Measurements from ENCODE around the gene DCT. TPM values are rescaled to one million over a fixed set of nuclear protein-coding genes. Genes with fewer than 3 reads are reported as not detected.

The DCT gene
- total and polyA plus RNA-seq, 9 donors, result 0.09 to 12.2 (median 0.29) TPM

- Histone ChIP-seq H3K27me3 (ENCODE audit: control insufficient read depth, insufficient read depth, low read length) (no peaks in the 10 kb centered on the region), H3K4me3 (ENCODE audit: low read length) (no peak overlapping the region), H3K4me1 (ENCODE audit: control insufficient read depth, insufficient read depth, low read length) (no peaks in the 10 kb centered on the region), H3K36me3 (ENCODE audit: control insufficient read depth, insufficient read depth, low read length) (no peaks in the 10 kb centered on the region), H3K27ac (ENCODE audit: low read length) (no peak overlapping the region), H3K9me3 (replicated peaks; ENCODE audit: control insufficient read depth, low read depth, low read length) (no peaks in the 10 kb centered on the region)
- 100% methylated on average over 1 of the region's 1 CpG for WGBS (ENCODE audit: insufficient coverage)
- no peak for DNase-seq
Observed at GRCh38 chr13:94459116-94459515, 20.4 kb downstream of the DCT start.

DNA sequence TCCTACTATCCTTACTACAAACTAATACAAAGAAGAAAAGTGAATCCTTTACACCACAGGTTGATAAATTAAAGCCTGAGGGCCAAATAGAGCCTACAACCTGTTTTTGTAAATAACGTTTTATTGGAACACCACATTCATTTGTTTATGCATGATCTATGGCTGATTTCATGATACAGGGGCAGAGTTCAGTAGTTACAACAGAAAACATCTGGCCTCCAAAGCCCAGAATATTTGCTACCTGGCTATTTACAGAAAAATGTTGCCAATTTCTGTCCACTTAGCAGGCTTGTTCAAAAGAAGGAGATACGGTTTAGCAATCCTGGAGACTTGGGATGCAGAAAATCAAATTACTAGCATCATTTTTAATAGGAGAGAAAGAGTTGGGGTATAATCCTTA lies 24.1 kb downstream of the DCT start:
- WGBS (ENCODE audit: insufficient coverage), result no CpG with 5 or more reads among the region's 2 CpGs
- no peak overlapping the region for H3K27ac ChIP-seq (ENCODE audit: low read length)
- no peak for DNase-seq

DNA sequence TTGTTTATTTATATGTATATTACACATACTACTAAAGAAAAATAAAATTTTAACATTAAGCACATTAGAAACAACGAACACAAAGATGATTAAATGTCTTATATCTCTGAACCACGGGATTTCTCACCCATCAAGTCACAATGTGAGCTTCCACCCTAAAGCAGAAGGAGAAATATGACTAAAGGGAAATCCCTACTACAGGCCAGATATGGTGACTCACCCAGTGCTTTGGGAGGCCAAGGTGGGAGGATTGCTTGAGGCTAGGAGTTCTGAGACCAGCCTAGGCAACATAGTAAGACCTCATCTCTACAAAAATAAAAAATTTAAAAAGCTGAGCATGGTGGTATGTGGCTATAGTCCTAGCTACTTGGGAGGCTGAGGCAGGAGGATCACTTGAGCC lies 24.6 kb downstream of the DCT start:
- no CpG with 5 or more reads among the region's 2 CpGs for WGBS (ENCODE audit: insufficient coverage)
- peaks cover 2% of the 10 kb centered on the region for H3K9me3 ChIP-seq (replicated peaks; ENCODE audit: control insufficient read depth, low read depth, low read length)
- no peak overlapping the region for H3K4me3 ChIP-seq (ENCODE audit: low read length)

More for the DNA sequence above, 24.1 kb downstream of the DCT start:
- Histone ChIP-seq H3K27me3 (ENCODE audit: control insufficient read depth, insufficient read depth, low read length) (no peaks in the 10 kb centered on the region), H3K4me3 (ENCODE audit: low read length) (no peak overlapping the region), H3K9me3 (replicated peaks; ENCODE audit: control insufficient read depth, low read depth, low read length) (no peaks in the 10 kb centered on the region), H3K36me3 (ENCODE audit: control insufficient read depth, insufficient read depth, low read length) (no peaks in the 10 kb centered on the region), H3K4me1 (ENCODE audit: control insufficient read depth, insufficient read depth, low read length) (no peaks in the 10 kb centered on the region)

GRCh38 chr13:94454334-94454733 lies 25.1 kb downstream of the DCT start:
- no peaks in the 10 kb centered on the region for H3K4me1 ChIP-seq (ENCODE audit: control insufficient read depth, insufficient read depth, low read length)
- H3K9me3 ChIP-seq (replicated peaks; ENCODE audit: control insufficient read depth, low read depth, low read length), result peaks cover 4% of the 10 kb centered on the region
- no peaks in the 10 kb centered on the region for H3K36me3 ChIP-seq (ENCODE audit: control insufficient read depth, insufficient read depth, low read length)
- no peak for DNase-seq
- H3K27me3 ChIP-seq (ENCODE audit: control insufficient read depth, insufficient read depth, low read length), result no peaks in the 10 kb centered on the region
- H3K27ac ChIP-seq (ENCODE audit: low read length), result no peak overlapping the region
- H3K4me3 ChIP-seq (ENCODE audit: low read length), result no peak overlapping the region

More for the DNA sequence above, 24.6 kb downstream of the DCT start:
- no peaks in the 10 kb centered on the region for H3K27me3 ChIP-seq (ENCODE audit: control insufficient read depth, insufficient read depth, low read length)
- H3K27ac ChIP-seq (ENCODE audit: low read length), result no peak overlapping the region
- H3K4me1 ChIP-seq (ENCODE audit: control insufficient read depth, insufficient read depth, low read length), result no peaks in the 10 kb centered on the region
- H3K36me3 ChIP-seq (ENCODE audit: control insufficient read depth, insufficient read depth, low read length), result no peaks in the 10 kb centered on the region
- DNase-seq, result no peak

DNA sequence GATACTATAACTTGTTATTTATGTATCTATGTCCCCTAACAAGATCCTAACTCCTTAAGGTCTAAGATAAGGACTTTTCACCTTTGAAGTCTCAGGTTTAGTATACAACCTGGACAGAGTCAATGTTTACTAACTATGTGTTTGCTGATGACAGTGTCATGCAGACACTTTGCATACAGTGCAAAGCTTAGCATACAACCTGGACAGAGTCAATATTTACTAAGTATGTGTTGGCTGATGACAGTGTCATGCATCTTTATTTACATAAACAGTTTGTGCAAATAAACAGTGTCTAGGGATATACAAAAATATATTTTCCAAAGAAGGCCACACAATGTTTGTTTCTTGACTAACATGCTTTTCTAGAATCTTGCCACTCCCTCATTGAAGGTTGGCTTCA lies 34.7 kb downstream of the DCT start:
- Histone ChIP-seq H3K36me3 (ENCODE audit: control insufficient read depth, insufficient read depth, low read length) (no peaks in the 10 kb centered on the region), H3K27me3 (ENCODE audit: control insufficient read depth, insufficient read depth, low read length) (no peaks in the 10 kb centered on the region), H3K4me1 (ENCODE audit: control insufficient read depth, insufficient read depth, low read length) (no peaks in the 10 kb centered on the region), H3K4me3 (ENCODE audit: low read length) (no peak overlapping the region), H3K9me3 (replicated peaks; ENCODE audit: control insufficient read depth, low read depth, low read length) (peaks cover 2% of the 10 kb centered on the region), H3K27ac (ENCODE audit: low read length) (no peak overlapping the region)
- DNase-seq, result no peak

DNA sequence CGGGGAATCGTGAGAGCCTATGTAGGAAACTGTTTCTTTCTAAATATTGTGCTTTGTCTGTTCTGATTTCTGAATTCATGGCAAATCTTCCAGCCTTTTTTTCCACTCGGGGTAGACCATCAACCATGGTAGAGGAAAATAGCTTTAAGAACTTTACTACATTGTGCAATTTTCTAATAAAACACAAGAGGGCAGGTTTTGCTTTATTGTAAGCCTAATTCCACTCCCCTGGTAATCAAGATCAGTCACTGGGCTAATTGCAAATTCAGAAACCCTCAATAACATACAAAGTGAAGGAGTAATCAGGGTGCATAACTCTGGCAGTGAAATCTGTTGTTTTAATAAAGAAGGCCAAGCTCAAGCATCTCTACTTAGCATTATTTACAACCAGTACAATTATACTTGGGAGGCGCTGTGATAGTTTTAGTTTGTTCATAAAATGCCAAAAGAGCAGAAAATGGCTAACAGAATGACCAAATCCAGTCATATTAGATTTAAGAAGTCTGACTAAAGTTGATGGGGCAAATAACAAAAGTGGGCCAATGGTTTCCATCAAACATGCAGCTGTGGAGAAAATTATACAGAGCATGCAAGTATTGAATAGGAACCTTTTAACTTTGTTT lies 43.8 kb downstream of the DCT start:
- Histone ChIP-seq H3K36me3 (ENCODE audit: control insufficient read depth, insufficient read depth, low read length) (no peaks in the 10 kb centered on the region), H3K27me3 (ENCODE audit: control insufficient read depth, insufficient read depth, low read length) (no peaks in the 10 kb centered on the region), H3K27ac (ENCODE audit: low read length) (no peak overlapping the region), H3K9me3 (replicated peaks; ENCODE audit: control insufficient read depth, low read depth, low read length) (no peaks in the 10 kb centered on the region), H3K4me3 (ENCODE audit: low read length) (no peak overlapping the region), H3K4me1 (ENCODE audit: control insufficient read depth, insufficient read depth, low read length) (no peaks in the 10 kb centered on the region)
- WGBS (ENCODE audit: insufficient coverage), result no CpG with 5 or more reads among the region's 4 CpGs
- DNase-seq, result peak; percentile 74

- no peak for DNase-seq
- no peaks in the 10 kb centered on the region for H3K4me1 ChIP-seq (ENCODE audit: control insufficient read depth, insufficient read depth, low read length)
- no peaks in the 10 kb centered on the region for H3K36me3 ChIP-seq (ENCODE audit: control insufficient read depth, insufficient read depth, low read length)
- H3K27ac ChIP-seq (ENCODE audit: low read length), result no peak overlapping the region
- H3K9me3 ChIP-seq (replicated peaks; ENCODE audit: control insufficient read depth, low read depth, low read length), result no peaks in the 10 kb centered on the region
- no peaks in the 10 kb centered on the region for H3K27me3 ChIP-seq (ENCODE audit: control insufficient read depth, insufficient read depth, low read length)
- WGBS (ENCODE audit: insufficient coverage), result 54% methylated on average over 12 of the region's 19 CpGs
- no peak overlapping the region for H3K4me3 ChIP-seq (ENCODE audit: low read length)
Observed at GRCh38 chr13:94433055-94433961, 46.2 kb downstream of the DCT start.

DNA sequence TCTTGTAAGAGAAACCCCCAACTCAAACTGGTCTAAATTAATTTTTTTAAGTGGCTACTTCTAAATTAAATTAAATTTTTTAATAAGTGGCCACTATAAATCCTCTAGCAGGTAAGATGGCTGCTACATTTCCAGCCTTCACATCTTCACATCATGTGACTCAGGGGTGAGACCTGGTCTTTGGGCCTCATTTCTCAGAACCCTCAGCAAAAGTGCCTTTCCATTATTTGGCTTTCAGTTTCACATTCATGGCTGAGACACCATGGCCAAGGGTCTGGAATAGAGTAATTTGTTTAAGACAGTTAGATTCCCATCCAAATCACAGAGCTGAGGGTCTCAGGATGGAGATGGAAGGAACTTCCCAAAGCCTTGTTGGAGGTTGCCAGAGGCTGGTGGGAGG lies 47.5 kb downstream of the DCT start:
- H3K27me3 ChIP-seq (ENCODE audit: control insufficient read depth, insufficient read depth, low read length), result no peaks in the 10 kb centered on the region
- DNase-seq, result no peak

DNA sequence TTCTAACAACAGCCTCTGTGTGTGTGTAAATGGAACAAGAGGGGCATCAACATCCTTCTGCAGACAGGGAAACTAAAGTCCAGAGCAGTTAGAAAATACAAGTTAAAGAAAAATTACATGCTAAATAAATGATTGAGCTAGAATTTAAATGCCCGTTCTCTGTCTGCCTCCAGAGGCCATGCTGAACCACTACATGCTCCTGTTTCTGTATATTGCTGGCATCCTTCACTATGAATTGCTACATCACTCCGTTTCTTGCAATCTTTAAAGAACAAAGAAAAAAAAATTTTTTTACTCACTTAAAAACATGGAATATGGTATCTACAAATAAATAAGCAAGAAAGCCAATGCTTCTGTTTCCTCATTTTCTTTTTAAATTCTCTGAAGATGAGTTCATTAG lies 47.9 kb downstream of the DCT start:
- Histone ChIP-seq H3K36me3 (ENCODE audit: control insufficient read depth, insufficient read depth, low read length) (no peaks in the 10 kb centered on the region), H3K4me1 (ENCODE audit: control insufficient read depth, insufficient read depth, low read length) (no peaks in the 10 kb centered on the region), H3K27me3 (ENCODE audit: control insufficient read depth, insufficient read depth, low read length) (no peaks in the 10 kb centered on the region), H3K4me3 (ENCODE audit: low read length) (no peak overlapping the region), H3K9me3 (replicated peaks; ENCODE audit: control insufficient read depth, low read depth, low read length) (no peaks in the 10 kb centered on the region), H3K27ac (ENCODE audit: low read length) (no peak overlapping the region)
- DNase-seq, result no peak
- WGBS (ENCODE audit: insufficient coverage), result no CpG with 5 or more reads among the region's 2 CpGs

More for the DNA sequence above, 47.5 kb downstream of the DCT start:
- H3K36me3 ChIP-seq (ENCODE audit: control insufficient read depth, insufficient read depth, low read length), result no peaks in the 10 kb centered on the region
- H3K4me3 ChIP-seq (ENCODE audit: low read length), result no peak overlapping the region
- no peak overlapping the region for H3K27ac ChIP-seq (ENCODE audit: low read length)
- H3K9me3 ChIP-seq (replicated peaks; ENCODE audit: control insufficient read depth, low read depth, low read length), result no peaks in the 10 kb centered on the region
- H3K4me1 ChIP-seq (ENCODE audit: control insufficient read depth, insufficient read depth, low read length), result no peaks in the 10 kb centered on the region

DNA sequence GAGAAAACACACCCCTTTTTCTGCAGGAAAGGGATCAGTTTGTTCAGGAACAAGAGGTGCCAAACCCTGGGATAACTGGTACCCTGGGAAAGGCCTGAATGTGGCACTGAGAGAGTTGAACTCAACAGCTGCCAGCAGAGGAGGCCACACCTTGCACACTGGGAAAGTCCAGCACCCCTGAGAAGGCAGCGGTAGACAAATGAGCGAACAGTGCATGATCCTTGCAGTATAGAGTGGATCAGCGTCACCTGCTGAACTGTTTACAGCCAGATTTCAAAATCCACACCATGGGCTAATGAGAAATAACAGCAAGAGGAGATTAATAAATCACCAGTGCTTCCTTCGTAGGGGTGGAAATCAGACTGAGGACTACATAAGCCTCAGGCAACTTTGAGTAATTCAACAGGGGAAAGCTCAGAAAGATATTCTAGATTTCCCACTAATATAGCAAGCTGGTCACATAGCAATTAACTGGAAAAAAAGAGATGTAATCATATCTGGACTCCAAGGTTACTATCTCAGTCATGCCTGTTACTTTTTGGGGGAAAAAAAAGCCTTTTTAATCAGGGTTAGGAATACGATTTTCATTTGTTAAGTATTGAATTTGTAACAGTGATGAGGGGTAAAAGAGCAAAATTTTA lies 52.0 kb downstream of the DCT start:
- no CpG with 5 or more reads among the region's 5 CpGs for WGBS (ENCODE audit: insufficient coverage)
- Histone ChIP-seq H3K27ac (ENCODE audit: low read length) (no peak overlapping the region), H3K27me3 (ENCODE audit: control insufficient read depth, insufficient read depth, low read length) (no peaks in the 10 kb centered on the region), H3K4me3 (ENCODE audit: low read length) (no peak overlapping the region), H3K36me3 (ENCODE audit: control insufficient read depth, insufficient read depth, low read length) (no peaks in the 10 kb centered on the region), H3K4me1 (ENCODE audit: control insufficient read depth, insufficient read depth, low read length) (no peaks in the 10 kb centered on the region), H3K9me3 (replicated peaks; ENCODE audit: control insufficient read depth, low read depth, low read length) (no peaks in the 10 kb centered on the region)
- DNase-seq, result no peak
